HepG2 (cell line): ENCODE measurements around the gene EGFL8. TPM values are rescaled to one million over a fixed set of nuclear protein-coding genes. Genes with fewer than 3 reads are reported as not detected.
A peak's percentile ranks its signal among the peaks of the same experiment; 100 is the strongest.

Source experiments
- CREM ChIP-seq, 2 experiments: sonication (generic) in 1 of 2; formaldehyde crosslinking in 1 of 2; IDR thresholded peaks; 2 replicates each; pipeline versions ENCODE4 v1.4.0 to v1.6.1; 2016 to 2020; ENCODE audit warnings: antibody characterized with exemption in 1 of 2, mild to moderate bottlenecking in 1 of 2, missing genetic modification reagents in 1 of 2
- DMAP1 ChIP-seq: IDR thresholded peaks from 2 replicates; pipeline ENCODE4 v1.6.1; 2016
- KDM5B ChIP-seq: sonication (generic); formaldehyde crosslinking; IDR thresholded peaks from 2 replicates; pipeline ENCODE4 v1.4.0; 2020; ENCODE audit warnings: missing genetic modification reagents, mild to moderate bottlenecking, borderline replicate concordance
- MATR3 ChIP-seq: sonication (generic); formaldehyde crosslinking; IDR thresholded peaks from 2 replicates; pipeline ENCODE4 v1.4.0; 2020; ENCODE audit warnings: missing genetic modification reagents
- MBNL3 ChIP-seq: fragments of 250-450 bp; sonication (Bioruptor Pico); conservative IDR thresholded peaks from 2 replicates; pipeline ENCODE4 v1.8.0; 2022; ENCODE audit warnings: mild to moderate bottlenecking, inconsistent platforms
- MIER2 ChIP-seq: IDR thresholded peaks from 2 replicates; pipeline ENCODE4 v1.6.1; 2016; ENCODE audit warnings: missing biosample characterization, missing genetic modification reagents
- NCOR1 ChIP-seq: fragments of 200-600 bp; sonication (generic); IDR thresholded peaks from 2 replicates; pipeline ENCODE4 v1.7.0; 2017; ENCODE audit warnings: antibody characterized with exemption, low read length, borderline replicate concordance
- NFKB2 ChIP-seq: sonication (generic); formaldehyde crosslinking; IDR thresholded peaks from 2 replicates; pipeline ENCODE4 v1.4.0; 2020; ENCODE audit warnings: missing genetic modification reagents, borderline replicate concordance
- NFYC ChIP-seq: IDR thresholded peaks from 2 replicates; pipeline ENCODE4 v1.6.1; 2016; ENCODE audit warnings: missing genetic modification reagents, missing compliant biosample characterization
- PHF20 ChIP-seq: sonication (generic); formaldehyde crosslinking; IDR thresholded peaks from 2 replicates; pipeline ENCODE4 v1.5.0; 2020; ENCODE audit warnings: mild to moderate bottlenecking, missing genetic modification reagents
- SMAD3 ChIP-seq: sonication (generic); formaldehyde crosslinking; IDR thresholded peaks from 2 replicates; pipeline ENCODE4 v1.4.0; 2020; ENCODE audit warnings: missing genetic modification reagents
- SOX5 ChIP-seq: IDR thresholded peaks from 2 replicates; pipeline ENCODE4 v1.6.1; 2016; ENCODE audit warnings: borderline replicate concordance
- TRIM24 ChIP-seq: sonication (generic); formaldehyde crosslinking; IDR thresholded peaks from 2 replicates; pipeline ENCODE4 v1.8.0; 2022; ENCODE audit warnings: mild to moderate bottlenecking, missing genetic modification reagents
- ZC3H4 ChIP-seq: sonication (generic); formaldehyde crosslinking; IDR thresholded peaks from 2 replicates; pipeline ENCODE4 v1.4.0; 2020; ENCODE audit warnings: missing genetic modification reagents, borderline replicate concordance
- ZNF547 ChIP-seq: sonication (generic); formaldehyde crosslinking; IDR thresholded peaks from 2 replicates; pipeline ENCODE4 v1.5.1; 2020; ENCODE audit warnings: mild to moderate bottlenecking, missing genetic modification reagents
- ZNF557 ChIP-seq: sonication (generic); formaldehyde crosslinking; IDR thresholded peaks from 2 replicates; pipeline ENCODE4 v1.4.0; 2020; ENCODE audit warnings: missing genetic modification reagents
- ZNF562 ChIP-seq: sonication (generic); formaldehyde crosslinking; IDR thresholded peaks from 2 replicates; pipeline ENCODE4 v1.8.0; 2022; ENCODE audit warnings: missing genetic modification reagents, borderline replicate concordance
- ZNF709 ChIP-seq: sonication (generic); formaldehyde crosslinking; IDR thresholded peaks from 2 replicates; pipeline ENCODE4 v1.5.0; 2020; ENCODE audit warnings: mild to moderate bottlenecking, missing genetic modification reagents
- polyA plus RNA-seq, 8 experiments: library from polyadenylated mRNA; depleted of rRNA in 3 of 8; stranded (reverse) in 7 of 8; unstranded in 1 of 8; fragments of >200 nt; fragmentation: Illumina TruSeq in 4 of 8; extraction: Trizol in 4 of 8; gene quantifications; 2 replicates each; pipeline versions ENCODE4 v1.2.1 to v1.2.3, GENCODE V29; 2011 to 2016; ENCODE audit warnings: low read depth in 4 of 8, missing spikeins in 1 of 8, mixed read lengths in 1 of 8; ENCODE audit not compliant: insufficient read depth in 1 of 8
- total RNA-seq, 5 experiments: library from RNA; depleted of rRNA; stranded (reverse); fragments of >200 nt; fragmentation: Illumina TruSeq; extraction: Trizol; gene quantifications; 2 replicates each; pipeline ENCODE4 v1.2.3, GENCODE V29; 2016; ENCODE audit warnings: low read depth in 1 of 5
- TF ChIP-seq, protein P1 (sequence below): sonication (generic); formaldehyde crosslinking; IDR thresholded peaks from 2 replicates; pipeline ENCODE4 v1.5.0; 2020; ENCODE audit warnings: mild to moderate bottlenecking, missing genetic modification reagents, moderate library complexity
- TF ChIP-seq, protein P2 (sequence below), 2 experiments: sonication (generic) in 1 of 2; formaldehyde crosslinking in 1 of 2; IDR thresholded peaks; 2 replicates each; pipeline versions ENCODE4 v1.6.1 to v1.9.0; 2014 to 2022; ENCODE audit warnings: antibody characterized with exemption in 1 of 2, borderline replicate concordance in 1 of 2, inconsistent platforms in 1 of 2, low read depth in 1 of 2, missing genetic modification reagents in 1 of 2
- TF ChIP-seq, protein P3 (sequence below): IDR thresholded peaks from 2 replicates; pipeline ENCODE4 v1.6.1; 2016; ENCODE audit warnings: missing compliant biosample characterization, missing genetic modification reagents, borderline replicate concordance

EGFL8 gene
- total and polyA plus RNA-seq, 2 of the 13 experiments (the other 11 are each of a cell fraction or from before 2014, with no cell fraction given), result 10.0 to 11.5 TPM

DNA sequence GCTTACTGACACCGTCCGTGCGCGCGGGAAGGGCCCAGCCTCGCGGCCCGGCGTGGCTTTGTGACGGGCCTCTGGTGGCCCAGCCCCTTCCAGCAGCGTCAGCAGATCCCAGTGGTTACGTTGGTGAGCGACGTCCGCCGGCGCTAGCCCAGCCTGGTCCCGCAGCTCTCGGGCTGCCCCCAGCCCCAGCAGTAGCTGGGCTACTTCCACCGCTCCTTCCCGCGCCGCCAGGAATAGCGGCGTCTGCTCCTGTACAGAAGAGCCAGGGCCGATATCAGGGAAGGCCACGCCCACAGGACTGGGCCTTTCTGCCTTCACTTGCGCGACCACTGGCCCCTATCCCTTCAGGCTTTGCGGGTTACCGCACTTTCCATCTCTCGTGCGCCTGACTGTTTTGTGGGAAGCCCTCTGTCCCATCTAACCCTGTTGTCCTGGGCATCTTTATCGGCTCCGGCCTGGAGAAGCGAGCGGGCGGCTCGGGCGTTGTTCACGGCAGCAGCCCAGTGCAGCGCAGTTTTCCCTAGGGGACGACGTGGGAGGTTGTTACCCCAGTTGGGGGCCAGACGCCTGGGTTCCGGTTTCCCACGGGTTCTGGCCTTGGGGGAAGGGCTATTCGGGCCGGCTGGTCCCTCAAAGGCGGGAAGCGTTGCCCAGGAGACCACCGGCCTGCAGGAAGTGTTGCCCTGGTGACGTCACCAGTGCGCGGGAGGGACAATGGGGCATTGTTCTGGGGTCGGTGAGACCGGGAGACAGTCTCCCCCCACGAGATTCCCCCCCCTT is 31.7 kb downstream of the EGFL8 start (continued):
- TF ChIP-seq ZNF562 (CRISPR knock-in tag) (no peak), KDM5B (CRISPR knock-in tag) (peak; percentile 91), TRIM24 (no peak), MBNL3 (no peak), CREM (IDR thresholded peaks at IDR 0.05) (peak; percentile 93), CREM (CRISPR knock-in tag; IDR thresholded peaks at IDR 0.05) (peak; percentile 71), SOX5 (peak; percentile 97), ZC3H4 (CRISPR knock-in tag) (no peak; the same call in 1 of the 2 replicates), PHF20 (CRISPR knock-in tag) (peak; percentile 78), MATR3 (CRISPR knock-in tag) (no peak), NFKB2 (CRISPR knock-in tag) (peak; percentile 93; the same call in 1 of the 2 replicates), NFYC (CRISPR knock-in tag) (no peak), SMAD3 (CRISPR knock-in tag) (peak; percentile 16; the same call in 1 of the 2 replicates), ZNF709 (peak; percentile 81; the same call in 1 of the 2 replicates), ZNF557 (CRISPR knock-in tag) (peak; percentile 42; the same call in 1 of the 2 replicates), DMAP1 (CRISPR knock-in tag) (peak; percentile 86), MIER2 (no peak; the same call in 1 of the 2 replicates), ZNF547 (peak; percentile 94), NCOR1 (no peak; the same call in 1 of the 2 replicates)
- TF ChIP-seq, protein P1, sequence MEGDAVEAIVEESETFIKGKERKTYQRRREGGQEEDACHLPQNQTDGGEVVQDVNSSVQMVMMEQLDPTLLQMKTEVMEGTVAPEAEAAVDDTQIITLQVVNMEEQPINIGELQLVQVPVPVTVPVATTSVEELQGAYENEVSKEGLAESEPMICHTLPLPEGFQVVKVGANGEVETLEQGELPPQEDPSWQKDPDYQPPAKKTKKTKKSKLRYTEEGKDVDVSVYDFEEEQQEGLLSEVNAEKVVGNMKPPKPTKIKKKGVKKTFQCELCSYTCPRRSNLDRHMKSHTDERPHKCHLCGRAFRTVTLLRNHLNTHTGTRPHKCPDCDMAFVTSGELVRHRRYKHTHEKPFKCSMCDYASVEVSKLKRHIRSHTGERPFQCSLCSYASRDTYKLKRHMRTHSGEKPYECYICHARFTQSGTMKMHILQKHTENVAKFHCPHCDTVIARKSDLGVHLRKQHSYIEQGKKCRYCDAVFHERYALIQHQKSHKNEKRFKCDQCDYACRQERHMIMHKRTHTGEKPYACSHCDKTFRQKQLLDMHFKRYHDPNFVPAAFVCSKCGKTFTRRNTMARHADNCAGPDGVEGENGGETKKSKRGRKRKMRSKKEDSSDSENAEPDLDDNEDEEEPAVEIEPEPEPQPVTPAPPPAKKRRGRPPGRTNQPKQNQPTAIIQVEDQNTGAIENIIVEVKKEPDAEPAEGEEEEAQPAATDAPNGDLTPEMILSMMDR (CRISPR knock-in tag), result peak; percentile 22; the same call in 1 of the 2 replicates
- TF ChIP-seq, protein P2, sequence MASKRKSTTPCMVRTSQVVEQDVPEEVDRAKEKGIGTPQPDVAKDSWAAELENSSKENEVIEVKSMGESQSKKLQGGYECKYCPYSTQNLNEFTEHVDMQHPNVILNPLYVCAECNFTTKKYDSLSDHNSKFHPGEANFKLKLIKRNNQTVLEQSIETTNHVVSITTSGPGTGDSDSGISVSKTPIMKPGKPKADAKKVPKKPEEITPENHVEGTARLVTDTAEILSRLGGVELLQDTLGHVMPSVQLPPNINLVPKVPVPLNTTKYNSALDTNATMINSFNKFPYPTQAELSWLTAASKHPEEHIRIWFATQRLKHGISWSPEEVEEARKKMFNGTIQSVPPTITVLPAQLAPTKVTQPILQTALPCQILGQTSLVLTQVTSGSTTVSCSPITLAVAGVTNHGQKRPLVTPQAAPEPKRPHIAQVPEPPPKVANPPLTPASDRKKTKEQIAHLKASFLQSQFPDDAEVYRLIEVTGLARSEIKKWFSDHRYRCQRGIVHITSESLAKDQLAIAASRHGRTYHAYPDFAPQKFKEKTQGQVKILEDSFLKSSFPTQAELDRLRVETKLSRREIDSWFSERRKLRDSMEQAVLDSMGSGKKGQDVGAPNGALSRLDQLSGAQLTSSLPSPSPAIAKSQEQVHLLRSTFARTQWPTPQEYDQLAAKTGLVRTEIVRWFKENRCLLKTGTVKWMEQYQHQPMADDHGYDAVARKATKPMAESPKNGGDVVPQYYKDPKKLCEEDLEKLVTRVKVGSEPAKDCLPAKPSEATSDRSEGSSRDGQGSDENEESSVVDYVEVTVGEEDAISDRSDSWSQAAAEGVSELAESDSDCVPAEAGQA (IDR thresholded peaks at IDR 0.05; ENCODE audit: low read depth), result peak; percentile 84
- TF ChIP-seq, protein P2 (CRISPR knock-in tag; IDR thresholded peaks at IDR 0.05; ENCODE audit: borderline replicate concordance), result 0 out of 2 replicates have a peak, but pooled peaks have one; percentile 64
- TF ChIP-seq, protein P3, sequence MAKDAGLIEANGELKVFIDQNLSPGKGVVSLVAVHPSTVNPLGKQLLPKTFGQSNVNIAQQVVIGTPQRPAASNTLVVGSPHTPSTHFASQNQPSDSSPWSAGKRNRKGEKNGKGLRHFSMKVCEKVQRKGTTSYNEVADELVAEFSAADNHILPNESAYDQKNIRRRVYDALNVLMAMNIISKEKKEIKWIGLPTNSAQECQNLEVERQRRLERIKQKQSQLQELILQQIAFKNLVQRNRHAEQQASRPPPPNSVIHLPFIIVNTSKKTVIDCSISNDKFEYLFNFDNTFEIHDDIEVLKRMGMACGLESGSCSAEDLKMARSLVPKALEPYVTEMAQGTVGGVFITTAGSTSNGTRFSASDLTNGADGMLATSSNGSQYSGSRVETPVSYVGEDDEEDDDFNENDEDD, result peak; percentile 97
